Smooth muscle cell (in vitro differentiated cells): Measurements from ENCODE around the gene DDX39A. TPM values are rescaled to one million over a fixed set of nuclear protein-coding genes. Genes with fewer than 3 reads are reported as not detected.

ENCODE experiments used
- DNase-seq: peaks from one replicate; lab custom pipeline; 2025; ENCODE audit not compliant: unreplicated experiment; lab: John Stamatoyannopoulos, UW
- H2AFZ ChIP-seq: fragments of 200-600 bp; sonication (generic); 2 replicates; pipeline ENCODE4 v1.6.0; 2016; ENCODE audit warnings: antibody characterized with exemption, low read depth, mild to moderate bottlenecking
- H3F3A ChIP-seq: fragments of 200-600 bp; sonication (generic); 2 replicates; pipeline ENCODE4 v1.6.0; 2017; ENCODE audit warnings: antibody characterized with exemption, low read depth
- H3K27ac ChIP-seq: fragments of 200-600 bp; sonication (generic); 2 replicates; pipeline ENCODE4 v1.5.1; 2016; ENCODE audit warnings: low read depth, mild to moderate bottlenecking
- H3K27me3 ChIP-seq: fragments of 200-600 bp; sonication (generic); 2 replicates; pipeline ENCODE4 v1.6.1; 2016; ENCODE audit warnings: low read depth, mild to moderate bottlenecking
- H3K36me3 ChIP-seq: fragments of 200-600 bp; sonication (generic); 2 replicates; pipeline ENCODE4 v1.5.1; 2016; ENCODE audit warnings: low read depth
- H3K4me1 ChIP-seq: fragments of 200-600 bp; sonication (generic); 2 replicates; pipeline ENCODE4 v1.5.1; 2016; ENCODE audit warnings: low read depth
- H3K4me2 ChIP-seq: fragments of 200-600 bp; sonication (generic); 2 replicates; pipeline ENCODE4 v1.6.0; 2016; ENCODE audit warnings: mild to moderate bottlenecking
- H3K4me3 ChIP-seq: fragments of 200-600 bp; sonication (generic); 2 replicates; pipeline ENCODE4 v1.5.1; 2016; ENCODE audit warnings: mild to moderate bottlenecking
- H3K79me2 ChIP-seq: fragments of 200-600 bp; sonication (generic); 2 replicates; pipeline ENCODE4 v1.6.0; 2016; ENCODE audit warnings: low read depth, mild to moderate bottlenecking
- H3K9ac ChIP-seq: fragments of 200-600 bp; sonication (generic); 2 replicates; pipeline ENCODE4 v1.6.0; 2016; ENCODE audit warnings: low read depth
- H3K9me3 ChIP-seq: fragments of 200-600 bp; sonication (generic); replicated peaks from 2 replicates; pipeline ENCODE4 v1.5.1; 2016; ENCODE audit warnings: low read depth
- H4K20me1 ChIP-seq: fragments of 200-600 bp; sonication (generic); 2 replicates; pipeline ENCODE4 v1.6.0; 2016; ENCODE audit warnings: low read depth
- CTCF ChIP-seq: fragments of 200-600 bp; sonication (generic); IDR thresholded peaks from 2 replicates; pipeline ENCODE4 v1.5.1; 2017; ENCODE audit warnings: borderline replicate concordance, mild to moderate bottlenecking, antibody characterized with exemption; ENCODE audit not compliant: insufficient read depth, poor library complexity, severe bottlenecking
- WGBS: methylation state at CpG from one replicate; pipeline ENCODE4 v1.1.7; 2016; ENCODE audit warnings: low lambda C conversion rate; 5-methylcytosine and 5-hydroxymethylcytosine counted together
- polyA plus RNA-seq: library from polyadenylated mRNA; unstranded; fragments of >200 nt; fragmentation: Nextera tagmentation; extraction: Ambion mirVana; gene quantifications from 2 replicates; pipeline ENCODE4 v1.2.1, GENCODE V29; 2016
- total RNA-seq: library from RNA; depleted of rRNA; stranded (reverse); fragments of >200 nt; gene quantifications from 2 replicates; pipeline ENCODE4 v1.2.3, GENCODE V29; 2014

The DDX39A gene
- total and polyA plus RNA-seq, 2 experiments from 2014 or later: 23.1 to 38.0 TPM

- H2AFZ ChIP-seq: no peak overlapping the region
- no peak overlapping the region for H3K4me3 ChIP-seq
- H3K4me2 ChIP-seq: no peak overlapping the region
- H3K9ac ChIP-seq: no peak overlapping the region
- H3K4me1 ChIP-seq: peaks cover 15% of the 10 kb centered on the region
- WGBS: 92% methylated on average over 8 of the region's 8 CpGs
- TF ChIP-seq CTCF: no peak
- H3K27ac ChIP-seq: no peak overlapping the region
- no peaks in the 10 kb centered on the region for H3K27me3 ChIP-seq
- H3K79me2 ChIP-seq: peaks cover 73% of the 10 kb centered on the region
- no peaks in the 10 kb centered on the region for H3F3A ChIP-seq
- peaks cover 87% of the 10 kb centered on the region for H4K20me1 ChIP-seq
- DNase-seq: no peak
- no peaks in the 10 kb centered on the region for H3K36me3 ChIP-seq
- H3K9me3 ChIP-seq: no peaks in the 10 kb centered on the region
Observed at GRCh38 chr19:14414926-14415690, 4.0 kb downstream of the DDX39A start.

- Histone ChIP-seq H3F3A (no peaks in the 10 kb centered on the region), H3K4me1 (peaks cover 10% of the 10 kb centered on the region), H3K79me2 (peaks cover 72% of the 10 kb centered on the region), H3K9ac (no peak overlapping the region), H3K4me3 (no peak overlapping the region), H2AFZ (no peak overlapping the region), H3K27me3 (no peaks in the 10 kb centered on the region), H3K4me2 (no peak overlapping the region), H3K27ac (no peak overlapping the region), H3K9me3 (no peaks in the 10 kb centered on the region), H3K36me3 (no peaks in the 10 kb centered on the region), H4K20me1 (peaks cover 94% of the 10 kb centered on the region)
- WGBS: 73% methylated on average over 3 of the region's 3 CpGs
- no peak for DNase-seq
- TF ChIP-seq CTCF: no peak
Observed at GRCh38 chr19:14413693-14414181, 5.4 kb downstream of the DDX39A start.

GRCh38 chr19:14412996-14413692, 6.0 kb downstream of the DDX39A start:
- Histone ChIP-seq H3K27me3 (no peaks in the 10 kb centered on the region), H3K36me3 (no peaks in the 10 kb centered on the region), H3K4me2 (no peak overlapping the region), H3K79me2 (peaks cover 66% of the 10 kb centered on the region), H3K9ac (no peak overlapping the region), H4K20me1 (peaks cover 88% of the 10 kb centered on the region), H3K9me3 (no peaks in the 10 kb centered on the region), H3K4me3 (no peak overlapping the region), H3K27ac (no peak overlapping the region), H2AFZ (no peak overlapping the region), H3F3A (no peaks in the 10 kb centered on the region), H3K4me1 (peaks cover 8% of the 10 kb centered on the region)
- 93% methylated on average over 15 of the region's 15 CpGs for WGBS
- DNase-seq: no peak
- TF ChIP-seq CTCF: no peak
